PFSK-1 (cell line): Measurements from ENCODE around the gene FREM1.

Source experiments
- FOXP2 ChIP-seq: optimal IDR thresholded peaks from 2 replicates; pipeline ENCODE3; 2011; ENCODE audit warnings: borderline replicate concordance, control low read depth, inconsistent platforms; ENCODE audit not compliant: insufficient read depth; ENCODE audit errors: extremely low read length, extremely low read depth
- POLR2AphosphoS5 ChIP-seq: IDR thresholded peaks from 2 replicates; pipeline ENCODE4 v1.6.1; 2012; ENCODE audit warnings: low read depth, mild to moderate bottlenecking, control low read depth, low read length, moderate library complexity
- SIN3A ChIP-seq: IDR thresholded peaks from 2 replicates; pipeline ENCODE4 v1.6.1; 2012; ENCODE audit warnings: mild to moderate bottlenecking, low read length, moderate library complexity, borderline replicate concordance; ENCODE audit not compliant: insufficient read depth
- TAF1 ChIP-seq: IDR thresholded peaks from 2 replicates; pipeline ENCODE4 v1.6.1; 2012; ENCODE audit warnings: low read length, control low read depth, borderline replicate concordance; ENCODE audit not compliant: insufficient read depth
- TF ChIP-seq, protein P1 (sequence below), 2 experiments: IDR thresholded peaks; 2 replicates each; pipeline versions ENCODE4 v1.6.1 to v1.8.0; 2011 to 2012; ENCODE audit warnings: low read depth in 2 of 2, low read length in 2 of 2, control low read depth in 1 of 2, inconsistent platforms in 1 of 2, mild to moderate bottlenecking in 1 of 2, moderate library complexity in 1 of 2; ENCODE audit not compliant: insufficient read depth in 1 of 2

FREM1 gene

DNA sequence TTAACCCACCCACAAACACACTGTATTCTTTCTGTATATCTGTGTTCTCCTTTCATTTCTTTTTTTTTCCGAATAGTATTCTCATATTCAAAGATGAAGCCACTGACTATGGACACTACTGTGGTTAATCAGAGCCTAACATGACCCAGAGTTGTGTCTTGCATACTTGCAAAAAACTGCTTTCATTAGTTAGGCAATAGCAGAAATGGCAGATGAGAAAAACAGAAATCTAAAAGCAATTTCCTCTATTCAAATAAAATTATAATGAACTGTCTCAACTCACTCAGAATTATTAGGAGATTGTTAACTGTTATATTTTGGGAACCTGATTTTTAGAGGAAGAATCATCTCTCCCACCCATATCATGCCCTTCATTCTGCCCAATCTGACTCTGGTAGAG lies 45.9 kb downstream of the FREM1 start:
- TF ChIP-seq FOXP2 = no peak
- TF ChIP-seq TAF1 = no peak
- TF ChIP-seq, protein P1, sequence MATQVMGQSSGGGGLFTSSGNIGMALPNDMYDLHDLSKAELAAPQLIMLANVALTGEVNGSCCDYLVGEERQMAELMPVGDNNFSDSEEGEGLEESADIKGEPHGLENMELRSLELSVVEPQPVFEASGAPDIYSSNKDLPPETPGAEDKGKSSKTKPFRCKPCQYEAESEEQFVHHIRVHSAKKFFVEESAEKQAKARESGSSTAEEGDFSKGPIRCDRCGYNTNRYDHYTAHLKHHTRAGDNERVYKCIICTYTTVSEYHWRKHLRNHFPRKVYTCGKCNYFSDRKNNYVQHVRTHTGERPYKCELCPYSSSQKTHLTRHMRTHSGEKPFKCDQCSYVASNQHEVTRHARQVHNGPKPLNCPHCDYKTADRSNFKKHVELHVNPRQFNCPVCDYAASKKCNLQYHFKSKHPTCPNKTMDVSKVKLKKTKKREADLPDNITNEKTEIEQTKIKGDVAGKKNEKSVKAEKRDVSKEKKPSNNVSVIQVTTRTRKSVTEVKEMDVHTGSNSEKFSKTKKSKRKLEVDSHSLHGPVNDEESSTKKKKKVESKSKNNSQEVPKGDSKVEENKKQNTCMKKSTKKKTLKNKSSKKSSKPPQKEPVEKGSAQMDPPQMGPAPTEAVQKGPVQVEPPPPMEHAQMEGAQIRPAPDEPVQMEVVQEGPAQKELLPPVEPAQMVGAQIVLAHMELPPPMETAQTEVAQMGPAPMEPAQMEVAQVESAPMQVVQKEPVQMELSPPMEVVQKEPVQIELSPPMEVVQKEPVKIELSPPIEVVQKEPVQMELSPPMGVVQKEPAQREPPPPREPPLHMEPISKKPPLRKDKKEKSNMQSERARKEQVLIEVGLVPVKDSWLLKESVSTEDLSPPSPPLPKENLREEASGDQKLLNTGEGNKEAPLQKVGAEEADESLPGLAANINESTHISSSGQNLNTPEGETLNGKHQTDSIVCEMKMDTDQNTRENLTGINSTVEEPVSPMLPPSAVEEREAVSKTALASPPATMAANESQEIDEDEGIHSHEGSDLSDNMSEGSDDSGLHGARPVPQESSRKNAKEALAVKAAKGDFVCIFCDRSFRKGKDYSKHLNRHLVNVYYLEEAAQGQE (IDR thresholded peaks at IDR 0.05; ENCODE audit: insufficient read depth in 1 of 2, low read depth in 2 of 2, low read length in 2 of 2) = no peak
- no peak for TF ChIP-seq SIN3A
- no peak for TF ChIP-seq POLR2AphosphoS5

DNA sequence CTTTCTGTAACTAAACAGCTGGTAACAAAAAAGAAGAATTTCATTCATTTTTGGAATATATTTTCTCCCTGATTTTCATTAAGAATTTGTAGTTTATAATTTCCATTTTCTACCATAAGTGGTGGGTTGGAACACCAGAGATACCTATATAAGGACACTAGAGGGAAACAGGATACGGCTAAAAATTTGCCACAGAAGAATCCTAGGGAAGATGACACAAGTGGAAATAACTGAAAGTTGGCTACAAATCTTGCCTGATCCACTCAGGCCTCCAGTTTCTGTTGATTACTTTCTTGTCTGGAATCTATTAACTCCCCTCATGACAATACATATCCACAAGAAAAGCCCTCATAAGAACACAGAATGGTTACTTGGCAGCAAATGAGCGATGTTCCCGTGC lies 46.8 kb downstream of the FREM1 start:
- TF ChIP-seq TAF1 = no peak
- TF ChIP-seq, protein P1 (IDR thresholded peaks at IDR 0.05; ENCODE audit: insufficient read depth in 1 of 2, low read depth in 2 of 2, low read length in 2 of 2) = no peak
- no peak for TF ChIP-seq FOXP2
- TF ChIP-seq POLR2AphosphoS5 = no peak
- no peak for TF ChIP-seq SIN3A

DNA sequence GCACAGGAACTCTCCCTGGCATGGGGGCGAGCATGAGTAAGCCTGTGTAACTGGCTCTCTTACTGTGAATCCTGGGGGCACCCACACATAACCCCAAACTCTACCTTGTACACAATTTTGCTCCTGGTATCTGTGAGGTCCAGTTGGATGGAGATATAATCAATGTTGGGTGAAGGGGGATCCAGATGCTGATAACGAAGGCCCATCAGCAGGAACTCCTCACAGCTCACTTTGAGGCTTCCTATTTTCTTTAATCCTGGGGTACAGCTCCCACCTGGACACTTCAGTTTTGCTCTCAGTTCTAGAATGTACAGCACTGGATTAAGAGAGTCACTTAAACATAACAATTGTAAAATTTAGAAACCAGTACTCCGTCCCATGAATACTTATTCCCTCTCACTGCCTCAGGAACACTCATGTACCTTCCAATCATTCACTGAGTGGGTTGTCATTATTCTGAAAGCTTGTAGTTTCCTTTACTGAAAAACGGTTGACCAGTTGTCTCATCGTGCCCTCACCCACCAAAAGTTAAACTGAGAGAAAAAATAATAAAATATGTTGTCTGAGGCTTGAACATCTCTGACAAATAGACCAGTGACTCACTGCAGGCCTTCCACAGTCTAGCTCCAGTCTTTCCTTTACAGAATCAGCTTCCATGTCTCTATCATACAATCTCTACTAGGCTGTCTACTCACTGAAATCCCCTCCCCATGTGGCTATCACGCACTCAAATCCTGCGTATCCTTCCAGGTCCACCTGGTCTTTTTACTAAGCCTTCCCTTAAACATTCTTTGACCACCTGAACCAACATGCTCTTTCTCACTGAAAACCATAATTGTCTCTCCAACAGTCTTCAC lies 52.6 kb downstream of the FREM1 start:
- TF ChIP-seq TAF1 = no peak
- TF ChIP-seq FOXP2 = no peak
- TF ChIP-seq SIN3A = no peak
- TF ChIP-seq, protein P1 (IDR thresholded peaks at IDR 0.05; ENCODE audit: insufficient read depth in 1 of 2, low read depth in 2 of 2, low read length in 2 of 2) = no peak
- TF ChIP-seq POLR2AphosphoS5 = no peak

DNA sequence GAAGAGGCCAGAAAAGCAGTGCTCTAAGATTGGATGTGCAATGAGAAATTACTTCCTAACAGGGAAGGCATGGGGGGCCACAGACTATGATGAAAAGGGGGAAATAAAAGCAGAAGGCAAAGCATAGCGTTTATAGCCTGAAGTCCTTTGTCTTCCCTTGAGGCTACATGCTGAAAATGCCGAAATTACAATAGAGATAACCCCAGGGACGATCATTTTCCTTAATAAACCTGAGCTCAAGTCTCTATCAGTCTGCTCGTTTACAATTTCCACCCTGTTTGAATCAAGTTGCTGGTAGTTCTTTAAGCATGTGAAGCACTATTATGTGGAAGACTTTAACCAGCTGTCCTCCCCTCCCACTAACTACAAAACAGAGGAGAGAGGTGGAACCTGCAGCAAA lies 60.4 kb downstream of the FREM1 start:
- TF ChIP-seq TAF1 = no peak
- TF ChIP-seq SIN3A = no peak
- no peak for TF ChIP-seq FOXP2
- TF ChIP-seq POLR2AphosphoS5 = no peak
- TF ChIP-seq, protein P1 (IDR thresholded peaks at IDR 0.05; ENCODE audit: insufficient read depth in 1 of 2, low read depth in 2 of 2, low read length in 2 of 2) = no peak

DNA sequence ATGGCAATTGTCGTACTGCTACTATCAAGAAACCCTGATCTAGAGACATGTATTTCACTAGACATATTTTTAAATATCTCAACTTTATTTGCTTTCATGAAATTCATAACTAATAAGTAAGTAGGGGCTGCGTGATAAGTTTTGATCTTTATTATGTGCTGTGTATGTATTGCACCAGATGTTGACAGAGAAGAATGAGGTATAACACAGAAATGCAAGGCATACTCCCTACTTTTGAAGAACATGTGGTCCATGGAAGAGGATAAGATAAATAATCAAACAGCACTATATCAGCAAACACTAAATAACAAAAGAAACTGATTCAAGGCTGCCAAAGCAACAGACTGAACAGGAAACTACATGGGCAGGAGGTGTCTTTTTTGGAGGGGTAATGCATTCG lies 60.9 kb downstream of the FREM1 start:
- TF ChIP-seq, protein P1 (IDR thresholded peaks at IDR 0.05; ENCODE audit: insufficient read depth in 1 of 2, low read depth in 2 of 2, low read length in 2 of 2) = no peak
- no peak for TF ChIP-seq FOXP2
- TF ChIP-seq SIN3A = no peak
- TF ChIP-seq POLR2AphosphoS5 = no peak
- no peak for TF ChIP-seq TAF1
